ENCODE data around the gene SZRD1.

SZRD1 gene

DNA sequence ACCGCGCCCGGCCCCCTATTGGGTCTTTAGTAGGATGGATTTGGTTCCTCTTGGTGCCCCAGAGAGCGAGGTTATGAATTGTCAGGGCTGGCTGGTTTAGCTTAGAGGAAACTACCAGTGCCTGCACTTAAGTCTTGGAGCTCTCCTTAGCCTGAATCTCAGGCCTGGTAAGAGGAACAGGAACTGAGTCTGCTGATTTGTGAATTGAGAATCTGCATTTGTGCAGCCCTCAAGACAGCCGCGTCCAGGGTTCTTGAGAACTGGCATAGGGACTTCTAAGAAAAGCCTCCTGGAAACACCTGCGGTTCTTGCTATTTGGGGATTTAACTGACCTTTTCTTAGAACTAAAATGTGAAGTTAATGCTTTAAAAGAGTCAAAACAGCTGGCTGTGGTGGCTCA lies 75.2 kb downstream of the SZRD1 start:
- DNase-seq, result no peak

DNA sequence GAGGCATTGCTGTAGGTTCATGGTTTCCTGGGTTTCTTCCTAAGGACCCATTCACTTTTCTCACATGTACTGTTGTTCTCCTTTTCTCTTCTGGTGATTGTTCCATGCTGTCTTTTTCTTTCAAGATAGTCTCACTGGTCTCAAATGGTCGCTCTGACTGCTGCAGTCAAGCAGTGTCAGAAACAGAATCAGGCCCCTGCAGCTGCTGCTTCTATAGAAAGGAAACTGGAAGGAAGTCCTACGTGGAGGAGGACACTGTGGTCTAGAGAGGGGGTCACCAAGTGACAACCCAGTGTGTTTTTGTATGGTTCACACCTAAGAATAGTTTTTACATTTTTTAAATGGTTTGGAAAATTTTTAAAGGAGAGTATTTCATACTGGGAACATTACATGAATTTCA lies 75.9 kb downstream of the SZRD1 start:
- no peak for DNase-seq

DNA sequence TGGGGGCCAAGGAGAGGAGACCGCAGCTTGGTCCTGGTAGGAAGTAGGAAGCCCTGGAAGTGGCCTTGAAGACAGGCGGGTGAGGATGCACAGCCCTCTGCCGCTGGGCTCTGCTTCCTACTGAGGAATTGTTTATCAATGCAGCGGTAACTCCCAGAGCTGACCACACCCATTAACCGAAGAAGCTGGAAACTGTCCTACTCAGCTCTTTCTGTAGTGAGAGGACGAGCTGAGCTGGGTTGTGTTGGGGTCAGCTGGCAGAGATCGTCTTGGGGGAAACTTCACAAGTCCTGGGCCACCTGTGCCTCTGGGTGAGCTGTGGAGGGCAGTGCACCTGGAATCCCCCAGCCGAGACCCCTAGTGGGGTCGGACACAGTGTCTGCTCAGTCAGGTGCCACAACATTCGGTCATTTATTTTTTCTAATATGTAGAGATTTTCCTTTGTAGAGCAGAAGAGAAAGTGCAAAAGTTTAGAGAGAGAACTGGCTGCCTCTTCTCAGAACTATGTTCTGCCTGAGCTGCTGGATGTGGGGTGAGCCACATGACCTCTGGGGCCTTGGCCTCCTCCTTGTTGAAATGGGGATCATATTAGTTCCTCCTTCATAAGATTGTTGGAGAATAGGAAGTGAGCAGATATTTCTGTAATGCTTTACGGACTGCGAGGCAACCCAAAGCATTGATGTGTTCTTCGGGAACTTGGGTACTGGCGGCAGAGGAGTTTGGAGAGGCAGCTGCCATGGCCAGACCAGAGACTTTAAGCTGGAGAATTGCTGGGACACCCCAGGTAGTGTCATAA lies 77.1 kb downstream of the SZRD1 start:
- no peak for DNase-seq

DNA sequence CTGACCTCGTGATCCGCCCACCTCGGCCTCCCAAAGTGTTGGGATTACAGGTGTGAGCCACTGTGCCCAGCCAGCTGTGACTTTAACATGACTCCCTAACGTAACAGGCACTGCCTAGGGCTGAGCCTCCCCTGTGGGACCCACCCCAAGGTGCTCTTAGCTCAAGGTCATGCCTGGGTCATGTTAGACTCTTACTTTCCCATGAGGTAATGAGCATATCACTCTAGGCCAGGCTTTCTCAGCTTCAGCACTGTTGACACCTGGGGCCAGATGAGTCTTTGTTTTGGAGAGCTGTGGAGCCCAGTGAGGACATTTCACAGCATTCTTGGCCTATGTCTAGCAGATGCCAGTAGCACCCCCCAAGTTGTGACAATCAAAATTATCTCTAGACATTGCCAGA lies 78.0 kb downstream of the SZRD1 start:
- DNase-seq, result no peak

DNA sequence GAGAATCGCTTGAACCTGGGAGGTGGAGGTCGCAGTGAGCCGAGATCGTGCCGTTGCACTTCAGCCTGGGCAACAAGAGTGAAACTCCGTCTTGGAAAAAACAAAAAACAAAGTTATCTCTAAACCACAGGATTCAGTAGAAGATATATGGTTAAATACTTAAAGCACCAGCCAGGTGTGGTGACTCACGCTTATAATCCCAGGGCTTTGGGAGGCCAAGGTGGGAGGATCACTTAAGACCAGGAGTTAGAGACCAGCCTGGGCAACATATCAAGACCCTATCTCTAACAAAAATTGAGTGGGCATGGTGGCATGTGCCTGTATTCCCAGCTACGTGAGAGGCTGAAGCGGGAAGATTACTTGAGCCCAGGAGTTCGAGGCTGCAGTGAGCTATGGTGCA lies 79.1 kb downstream of the SZRD1 start:
- DNase-seq, result no peak

DNA sequence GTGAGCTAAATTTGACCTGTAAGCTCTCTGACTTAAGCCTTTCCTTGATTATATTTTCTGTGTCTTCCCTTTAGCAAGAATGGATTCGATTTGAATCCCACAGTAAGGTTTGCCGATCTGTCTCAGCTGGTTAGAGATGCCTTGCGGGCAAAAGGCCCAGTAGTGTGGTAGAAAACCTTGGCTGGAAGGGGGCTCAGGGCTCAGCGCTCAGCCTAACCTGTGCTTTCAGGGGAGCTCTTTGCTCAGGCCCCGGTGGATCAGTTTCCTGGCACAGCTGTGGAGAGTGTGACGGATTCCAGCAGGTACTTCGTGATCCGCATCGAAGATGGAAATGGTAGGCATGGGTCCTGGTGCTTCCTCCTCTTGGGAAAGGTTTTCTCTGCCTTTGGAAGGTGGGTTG lies 80.6 kb downstream of the SZRD1 start:
- no peak for DNase-seq
